GM18909 (cell line): ENCODE data around the gene LAT.
"Not testable (repeated sequence)": the region's sequence is repeated elsewhere in the genome, so short reads cannot be mapped to it uniquely, and the experiment has no call there.

Source experiments
- ATAC-seq: cut with Tn5 transposase; IDR thresholded peaks from one replicate; pipeline ENCODE4 v1.9.1; 2021; ENCODE audit warnings: mild to moderate bottlenecking; ENCODE audit not compliant: unreplicated experiment, poor library complexity

The LAT gene

GRCh38 chr16:28984619-28985135 lies at the start of gene LAT:
TSS of gene LAT (plus strand) at chr16:28985052. CDS start at chr16:28985418, 366 bp downstream.
- ATAC-seq, result no peak

- no peak for ATAC-seq
These were observed 49.5 kb upstream of the LAT start for GRCh38 chr16:28935346-28935745.

- ATAC-seq, result peak; percentile 63
These were observed 48.7 kb upstream of the LAT start for GRCh38 chr16:28935924-28936783.

GRCh38 chr16:28936784-28937155 lies 48.1 kb upstream of the LAT start:
- no peak for ATAC-seq

GRCh38 chr16:28937222-28937876 lies 47.5 kb upstream of the LAT start:
- ATAC-seq, result no peak

- no peak for ATAC-seq
These were observed 46.1 kb upstream of the LAT start for GRCh38 chr16:28938721-28939120.

GRCh38 chr16:28939825-28940224 lies 45.0 kb upstream of the LAT start:
- not testable (repeated sequence) for ATAC-seq

GRCh38 chr16:28943281-28943680 lies 41.6 kb upstream of the LAT start:
- no peak for ATAC-seq

- no peak for ATAC-seq
These were observed 38.2 kb upstream of the LAT start for GRCh38 chr16:28946681-28947080.

- peak; percentile 95 for ATAC-seq
These were observed 34.0 kb upstream of the LAT start, which contains the start of gene NFATC2IP for GRCh38 chr16:28950648-28951409. TSS of gene NFATC2IP (plus strand) at chr16:28950937. CDS start at chr16:28951012, 75 bp downstream.

- no peak for ATAC-seq
These were observed 33.4 kb upstream of the LAT start for GRCh38 chr16:28951410-28951943.

- no peak for ATAC-seq
These were observed 26.6 kb upstream of the LAT start for GRCh38 chr16:28958216-28958615.

- ATAC-seq, result no peak
These were observed 26.0 kb upstream of the LAT start for GRCh38 chr16:28958836-28959235.

- no peak for ATAC-seq
These were observed 20.8 kb upstream of the LAT start for GRCh38 chr16:28964072-28964471.

- no peak for ATAC-seq
These were observed 20.4 kb upstream of the LAT start for GRCh38 chr16:28964496-28964895.

- ATAC-seq, result no peak
These were observed 17.7 kb upstream of the LAT start for GRCh38 chr16:28967156-28967555.

- not testable (repeated sequence) for ATAC-seq
These were observed 15.2 kb upstream of the LAT start for GRCh38 chr16:28969696-28970095.

GRCh38 chr16:28974007-28974436 lies 10.8 kb upstream of the LAT start:
- peak; percentile 17 for ATAC-seq

GRCh38 chr16:28974437-28975157 lies 10.3 kb upstream of the LAT start, which contains the start of gene SPNS1:
TSS of gene SPNS1 (plus strand) at chr16:28974778. CDS start at chr16:28975152, 374 bp downstream.
- peak; percentile 91 for ATAC-seq
